Esophagus squamous epithelium (tissue), 4 donors: ENCODE measurements around the gene RAMAC.

Experiments
- POLR2A ChIP-seq, 4 donors: fragments of 450-650 bp; IDR thresholded peaks; one replicate each; pipeline ENCODE4 v1.6.1; 2017; ENCODE audit warnings: antibody characterized with exemption in 4 of 4, mild to moderate bottlenecking in 4 of 4, moderate library complexity in 3 of 4
- TF ChIP-seq, protein P1 (sequence below), 6 experiments: fragments of 450-650 bp in 4 of 6; fragments of 200-600 bp in 2 of 6; sonication (generic) in 2 of 6; IDR thresholded peaks; one replicate each; pipeline ENCODE4 v1.5.1; 2016 to 2019; ENCODE audit warnings: antibody characterized with exemption in 6 of 6, mild to moderate bottlenecking in 4 of 6, moderate library complexity in 4 of 6

DNA sequence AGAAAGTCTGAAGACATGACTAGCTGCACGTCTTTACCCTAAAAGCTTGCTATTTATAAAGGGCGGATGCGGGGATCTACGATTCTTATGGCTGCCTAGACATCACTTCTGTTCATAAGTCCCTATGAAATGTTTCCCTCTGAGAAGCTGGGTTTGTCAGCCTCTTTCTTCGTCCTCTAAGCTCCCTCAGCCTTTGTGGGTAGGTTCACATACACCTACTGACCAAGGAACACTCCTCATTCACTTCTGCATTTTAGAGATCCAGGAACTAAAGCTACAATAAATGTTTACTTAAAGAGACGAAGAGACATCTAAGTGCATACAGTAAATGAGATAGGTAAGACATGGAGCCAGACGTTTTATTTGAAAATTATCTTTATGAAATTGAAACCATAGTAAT lies 16.7 kb upstream of the RAMAC start:
- TF ChIP-seq, protein P1, sequence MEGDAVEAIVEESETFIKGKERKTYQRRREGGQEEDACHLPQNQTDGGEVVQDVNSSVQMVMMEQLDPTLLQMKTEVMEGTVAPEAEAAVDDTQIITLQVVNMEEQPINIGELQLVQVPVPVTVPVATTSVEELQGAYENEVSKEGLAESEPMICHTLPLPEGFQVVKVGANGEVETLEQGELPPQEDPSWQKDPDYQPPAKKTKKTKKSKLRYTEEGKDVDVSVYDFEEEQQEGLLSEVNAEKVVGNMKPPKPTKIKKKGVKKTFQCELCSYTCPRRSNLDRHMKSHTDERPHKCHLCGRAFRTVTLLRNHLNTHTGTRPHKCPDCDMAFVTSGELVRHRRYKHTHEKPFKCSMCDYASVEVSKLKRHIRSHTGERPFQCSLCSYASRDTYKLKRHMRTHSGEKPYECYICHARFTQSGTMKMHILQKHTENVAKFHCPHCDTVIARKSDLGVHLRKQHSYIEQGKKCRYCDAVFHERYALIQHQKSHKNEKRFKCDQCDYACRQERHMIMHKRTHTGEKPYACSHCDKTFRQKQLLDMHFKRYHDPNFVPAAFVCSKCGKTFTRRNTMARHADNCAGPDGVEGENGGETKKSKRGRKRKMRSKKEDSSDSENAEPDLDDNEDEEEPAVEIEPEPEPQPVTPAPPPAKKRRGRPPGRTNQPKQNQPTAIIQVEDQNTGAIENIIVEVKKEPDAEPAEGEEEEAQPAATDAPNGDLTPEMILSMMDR (IDR thresholded peaks at IDR 0.05): no peak
- TF ChIP-seq POLR2A (IDR thresholded peaks at IDR 0.05): no peak
